Left lung (tissue), 10 donors: Measurements from ENCODE around the gene TBCD. TPM values are rescaled to one million over a fixed set of nuclear protein-coding genes. Genes with fewer than 3 reads are reported as not detected.

Experiments
- ATAC-seq: fragments of 200-7000 bp; cut with Tn5 transposase; one replicate; pipeline ENCODE4 v1.9.1; 2020; ENCODE audit warnings: moderate library complexity
- DNase-seq, 4 donors: peaks; one replicate each; pipeline ENCODE4 v3.0.0-alpha.2; 2013 to 2020
- H3K27ac ChIP-seq, 2 donors: fragments of 200-600 bp; sonication (generic) in 1 of 2; one replicate each; pipeline versions ENCODE4 v1.5.0 to v1.8.0; 2020 to 2021
- H3K27me3 ChIP-seq, 2 donors: fragments of 200-600 bp; sonication (generic) in 1 of 2; one replicate each; pipeline versions ENCODE4 v1.5.0 to v1.8.0; 2020 to 2021
- H3K36me3 ChIP-seq, 2 donors: fragments of 200-600 bp; sonication (generic) in 1 of 2; one replicate each; pipeline versions ENCODE4 v1.5.0 to v1.8.0; 2020 to 2021
- H3K4me1 ChIP-seq, 2 donors: fragments of 200-600 bp; one replicate each; pipeline ENCODE4 v1.8.0; 2021
- H3K4me3 ChIP-seq, 2 donors: fragments of 200-600 bp; sonication (generic) in 1 of 2; one replicate each; pipeline versions ENCODE4 v1.5.0 to v1.8.0; 2020 to 2021; ENCODE audit warnings: mild to moderate bottlenecking in 1 of 2
- H3K9me3 ChIP-seq, 2 donors: fragments of 200-600 bp; sonication (generic) in 1 of 2; one replicate each; pipeline versions ENCODE4 v1.5.0 to v1.8.0; 2020 to 2021
- CTCF ChIP-seq, 2 donors: fragments of 200-600 bp; sonication (generic) in 1 of 2; IDR thresholded peaks; one replicate each; pipeline versions ENCODE4 v1.5.0 to v1.8.0; 2021; ENCODE audit warnings: antibody characterized with exemption in 2 of 2
- intact Hi-C, 2 donors: fragments of 100-400 bp; cut with DNase I; formaldehyde crosslinking; loops; one replicate each; pipeline versions ENCODE4 v1.11.2 to v1.14.2; 2022
- polyA plus RNA-seq, 6 donors: library from polyadenylated mRNA; unstranded; fragments of 120-200 nt; gene quantifications; one replicate each; pipeline ENCODE4 v1.2.1, GENCODE V29; 2013; ENCODE audit not compliant: insufficient read length in 6 of 6
- total RNA-seq, 2 donors: library from RNA; stranded (reverse); fragmentation: NEBNext Ultra II Directional; extraction: Animal tissue kit (Norgen Biotek cat#: 25700); gene quantifications; one replicate each; pipeline ENCODE4 v1.2.1, GENCODE V29; 2021
- donor health status: DM: no; HTN: yes; CAD: no.
- donor health status: DM: no; HTN: no; CAD: no.

TBCD gene
- total and polyA plus RNA-seq, 8 donors, result 87.2 to 133 (median 104) TPM

- Histone ChIP-seq H3K27me3 (no peaks in the 10 kb centered on the region), H3K4me3 (no peak overlapping the region), H3K9me3 (peaks cover 0 to 18% of the 10 kb centered on the region in 2 donors), H3K4me1 (no peaks in the 10 kb centered on the region), H3K36me3 (peaks cover 0 to 27% of the 10 kb centered on the region in 2 donors), H3K27ac (no peak overlapping the region)
- peak in 1 of 4 donors; percentile 57 for DNase-seq
- no peak for TF ChIP-seq CTCF (IDR thresholded peaks at IDR 0.05)
- intact Hi-C loops, result no loop called here
- peak; percentile 21 for ATAC-seq
Measured at GRCh38 chr17:82823004-82823403, 71.1 kb downstream of the TBCD start.

- Histone ChIP-seq H3K4me3 (no peak overlapping the region), H3K9me3 (peaks cover 0 to 4% of the 10 kb centered on the region in 2 donors), H3K27me3 (no peaks in the 10 kb centered on the region), H3K4me1 (peaks cover 0 to 6% of the 10 kb centered on the region in 2 donors), H3K36me3 (peaks cover 0 to 11% of the 10 kb centered on the region in 2 donors), H3K27ac (no peak overlapping the region)
- no peak for TF ChIP-seq CTCF (IDR thresholded peaks at IDR 0.05)
- DNase-seq (no peak), ATAC-seq (no peak)
- intact Hi-C loops, result no loop called here
Measured at GRCh38 chr17:82825540-82826124, 73.8 kb downstream of the TBCD start.

GRCh38 chr17:82826211-82826610 is 74.3 kb downstream of the TBCD start:
- intact Hi-C loops, result no loop called here
- DNase-seq (no peak), ATAC-seq (no peak)
- Histone ChIP-seq H3K36me3 (peaks cover 0 to 13% of the 10 kb centered on the region in 2 donors), H3K27me3 (no peaks in the 10 kb centered on the region), H3K27ac (no peak overlapping the region), H3K9me3 (no peaks in the 10 kb centered on the region), H3K4me3 (no peak overlapping the region), H3K4me1 (peaks cover 0 to 6% of the 10 kb centered on the region in 2 donors)
- TF ChIP-seq CTCF (IDR thresholded peaks at IDR 0.05), result no peak

- Histone ChIP-seq H3K9me3 (no peaks in the 10 kb centered on the region), H3K36me3 (peaks cover 0 to 18% of the 10 kb centered on the region in 2 donors), H3K27me3 (no peaks in the 10 kb centered on the region), H3K4me3 (no peak overlapping the region), H3K27ac (no peak overlapping the region), H3K4me1 (peaks cover 0 to 6% of the 10 kb centered on the region in 2 donors)
- ATAC-seq, result no peak
- TF ChIP-seq CTCF (IDR thresholded peaks at IDR 0.05), result no peak
- DNase-seq, result no peak
- intact Hi-C loops, result no loop called here
Measured at GRCh38 chr17:82826956-82827355, 75.1 kb downstream of the TBCD start.

GRCh38 chr17:82828875-82829487 is 77.1 kb downstream of the TBCD start:
- intact Hi-C loops, result no loop called here

More at GRCh38 chr17:82828875-82829487, 77.1 kb downstream of the TBCD start:
- Histone ChIP-seq H3K9me3 (no peaks in the 10 kb centered on the region), H3K27me3 (no peaks in the 10 kb centered on the region), H3K36me3 (peaks cover 0 to 21% of the 10 kb centered on the region in 2 donors), H3K27ac (no peak overlapping the region), H3K4me1 (peaks cover 0 to 6% of the 10 kb centered on the region in 2 donors), H3K4me3 (no peak overlapping the region)
- DNase-seq (no peak), ATAC-seq (no peak)
- TF ChIP-seq CTCF (IDR thresholded peaks at IDR 0.05), result no peak
